ENCODE results near the gene LYPD5. TPM values are rescaled to one million over a fixed set of nuclear protein-coding genes. Genes with fewer than 3 reads are reported as not detected.

The LYPD5 gene
- total and polyA plus RNA-seq, 3 donors from 2014 or later = 4.9 to 14.7 (median 12.6) TPM

- DNase-seq = no peak
- Histone ChIP-seq H3K27ac (no peak overlapping the region), H3K9me3 (no peaks in the 10 kb centered on the region), H3K4me3 (no peak overlapping the region), H3K27me3 (no peaks in the 10 kb centered on the region), H3K36me3 (ENCODE audit: low read depth, missing control alignments) (no peaks in the 10 kb centered on the region), H3K4me1 (no peaks in the 10 kb centered on the region)
- WGBS, 2 donors = 24 to 40% methylated on average over 1 of the region's 1 CpG
- intact Hi-C loops (cut with DNase I; ENCODE audit: low total_unique reads) = no loop called here
- TF ChIP-seq CTCF (IDR thresholded peaks at IDR 0.05) = no peak
- TF ChIP-seq POLR2A (IDR thresholded peaks at IDR 0.05) = no peak
Observed at GRCh38 chr19:43786665-43787064, 15.6 kb downstream of the LYPD5 start.

- Histone ChIP-seq H3K4me1 (no peaks in the 10 kb centered on the region), H3K27ac (no peak overlapping the region), H3K27me3 (no peaks in the 10 kb centered on the region), H3K4me3 (no peak overlapping the region), H3K36me3 (ENCODE audit: low read depth, missing control alignments) (no peaks in the 10 kb centered on the region), H3K9me3 (no peaks in the 10 kb centered on the region)
- peak; percentile 54 to 91 (median 84) for TF ChIP-seq CTCF (IDR thresholded peaks at IDR 0.05)
- TF ChIP-seq POLR2A (IDR thresholded peaks at IDR 0.05) = no peak
- DNase-seq = peak; percentile 42
- 24 to 30% methylated on average over 7 to 10 of the region's 10 CpGs for WGBS, 2 donors
- intact Hi-C loops (cut with DNase I; ENCODE audit: low total_unique reads) = loop anchor here (5.0 kb wide), 1 partner anchor 38 kb away; no protein-coding TSS in a partner anchor
Observed at GRCh38 chr19:43784981-43785808, 17.1 kb downstream of the LYPD5 start.

GRCh38 chr19:43784241-43784980 is 17.8 kb downstream of the LYPD5 start:
- TF ChIP-seq POLR2A (IDR thresholded peaks at IDR 0.05) (no peak), CTCF (IDR thresholded peaks at IDR 0.05) (no peak)
- 55 to 81% methylated on average over 4 of the region's 4 CpGs for WGBS, 2 donors
- intact Hi-C loops (cut with DNase I; ENCODE audit: low total_unique reads) = loop anchor here (5.0 kb wide), 1 partner anchor 37 kb away; no protein-coding TSS in a partner anchor
- Histone ChIP-seq H3K36me3 (ENCODE audit: low read depth, missing control alignments) (no peaks in the 10 kb centered on the region), H3K4me3 (no peak overlapping the region), H3K27me3 (no peaks in the 10 kb centered on the region), H3K9me3 (no peaks in the 10 kb centered on the region), H3K4me1 (no peaks in the 10 kb centered on the region), H3K27ac (no peak overlapping the region)
- no peak for DNase-seq

- no peak for TF ChIP-seq CTCF (IDR thresholded peaks at IDR 0.05)
- TF ChIP-seq POLR2A (IDR thresholded peaks at IDR 0.05) = no peak
- Histone ChIP-seq H3K4me3 (no peak overlapping the region), H3K4me1 (no peaks in the 10 kb centered on the region), H3K27ac (no peak overlapping the region), H3K9me3 (no peaks in the 10 kb centered on the region), H3K27me3 (no peaks in the 10 kb centered on the region), H3K36me3 (ENCODE audit: low read depth, missing control alignments) (no peaks in the 10 kb centered on the region)
- intact Hi-C loops (cut with DNase I; ENCODE audit: low total_unique reads) = loop anchor here (5.0 kb wide), 1 partner anchor 36 kb away; no protein-coding TSS in a partner anchor
- no peak for DNase-seq
- 87 to 89% methylated on average over 8 of the region's 8 CpGs for WGBS, 2 donors
Observed at GRCh38 chr19:43783636-43784035, 18.6 kb downstream of the LYPD5 start.

Measured in testis (tissue), 3 donors.